Measurements from ENCODE around the gene MYH9.
"Not testable (repeated sequence)": the region's sequence is repeated elsewhere in the genome, so short reads cannot be mapped to it uniquely, and the experiment has no call there.

The MYH9 gene

DNA sequence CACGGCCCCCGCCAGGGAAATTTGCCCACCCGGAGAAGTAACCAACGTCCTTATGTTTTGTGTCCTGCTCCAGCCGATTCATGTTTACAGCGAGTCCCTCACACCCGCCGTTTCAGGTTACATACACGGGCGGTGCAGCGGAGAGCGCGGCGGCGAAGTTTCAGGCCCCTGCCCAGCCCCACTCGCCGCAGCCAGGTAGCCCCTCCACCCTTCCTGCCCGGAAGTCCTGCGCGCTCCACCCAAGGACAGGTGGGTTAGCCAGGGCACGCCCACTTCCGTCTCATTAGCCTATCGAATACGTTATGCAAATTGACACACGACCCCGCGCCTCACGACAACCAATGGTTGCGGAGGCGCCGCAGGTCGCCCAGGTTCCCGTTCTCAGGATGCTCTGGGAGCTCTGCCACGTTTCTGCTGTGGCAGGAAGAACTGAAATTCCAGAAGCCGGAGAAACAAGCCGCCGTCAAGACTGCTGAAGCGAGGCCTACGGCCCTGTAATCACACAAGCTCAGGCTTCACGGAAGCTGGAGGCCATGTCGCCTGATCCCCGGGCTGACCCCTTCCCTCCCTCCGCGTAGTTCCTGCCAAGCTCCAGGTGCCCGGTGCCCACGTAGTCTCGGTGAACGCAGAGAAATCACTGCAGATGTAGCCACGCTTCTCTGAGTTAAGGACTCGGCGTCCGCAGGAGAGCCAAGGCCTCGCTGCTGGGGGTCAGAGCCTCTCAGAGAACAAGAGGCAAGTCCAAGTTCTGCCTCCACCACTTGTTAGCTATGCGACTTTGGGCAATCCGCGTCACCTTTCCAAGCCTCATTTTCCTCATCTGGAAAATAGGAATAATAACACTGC lies 22.4 kb upstream of the MYH9 start:
- no peak overlapping the region for H3K9ac ChIP-seq (ENCODE audit: low read length)
- no peaks in the 10 kb centered on the region for H3K27me3 ChIP-seq (replicated peaks; ENCODE audit: control insufficient read depth, insufficient read depth, low read length)
- peaks cover 10% of the 10 kb centered on the region for H3K4me1 ChIP-seq (ENCODE audit: control insufficient read depth, insufficient read depth, low read length)
- H3K9me3 ChIP-seq (ENCODE audit: control insufficient read depth, low read length) = no peaks in the 10 kb centered on the region
- H3K4me3 ChIP-seq (ENCODE audit: low read length) = peak overlapping the region; percentile 41
- no peak for DNase-seq (ENCODE audit: low read depth)
- no peaks in the 10 kb centered on the region for H3K36me3 ChIP-seq (ENCODE audit: control insufficient read depth, insufficient read depth, low read length, severe bottlenecking)

GRCh38 chr22:36409554-36409910 lies 21.8 kb upstream of the MYH9 start:
- peaks cover 10% of the 10 kb centered on the region for H3K4me1 ChIP-seq (ENCODE audit: control insufficient read depth, insufficient read depth, low read length)
- not testable (repeated sequence) for H3K4me3 ChIP-seq (ENCODE audit: low read length); H3K9me3 ChIP-seq (ENCODE audit: control insufficient read depth, low read length); H3K27me3 ChIP-seq (replicated peaks; ENCODE audit: control insufficient read depth, insufficient read depth, low read length); DNase-seq (ENCODE audit: low read depth); H3K9ac ChIP-seq (ENCODE audit: low read length); H3K36me3 ChIP-seq (ENCODE audit: control insufficient read depth, insufficient read depth, low read length, severe bottlenecking)

- no peaks in the 10 kb centered on the region for H3K36me3 ChIP-seq (ENCODE audit: control insufficient read depth, insufficient read depth, low read length, severe bottlenecking)
- DNase-seq (ENCODE audit: low read depth) = no peak
- H3K4me3 ChIP-seq (ENCODE audit: low read length) = no peak overlapping the region
- H3K9me3 ChIP-seq (ENCODE audit: control insufficient read depth, low read length) = no peaks in the 10 kb centered on the region
- H3K27me3 ChIP-seq (replicated peaks; ENCODE audit: control insufficient read depth, insufficient read depth, low read length) = no peaks in the 10 kb centered on the region
- H3K9ac ChIP-seq (ENCODE audit: low read length) = no peak overlapping the region
- H3K4me1 ChIP-seq (ENCODE audit: control insufficient read depth, insufficient read depth, low read length) = peaks cover 10% of the 10 kb centered on the region
These were observed 21.3 kb upstream of the MYH9 start for GRCh38 chr22:36409056-36409455.

DNA sequence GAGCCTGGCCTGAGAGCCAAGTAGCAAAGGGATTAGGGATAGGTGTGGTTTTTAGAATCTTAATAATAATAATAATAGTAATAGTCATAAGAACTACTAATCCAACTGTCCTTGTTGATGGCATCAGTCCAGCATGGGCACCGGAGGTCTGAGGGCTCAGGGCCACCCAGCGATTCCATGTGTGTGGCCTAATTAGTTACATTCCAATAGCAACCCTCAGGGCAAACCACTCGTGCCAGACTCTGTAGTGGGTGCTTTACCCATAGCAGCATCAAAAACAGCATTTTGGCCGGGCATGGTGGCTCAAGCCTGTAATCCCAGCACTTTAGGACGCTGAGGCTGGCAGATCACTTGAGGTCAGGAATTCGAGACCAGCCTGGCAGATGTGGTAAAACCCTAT lies 19.0 kb upstream of the MYH9 start:
- Histone ChIP-seq H3K9ac (ENCODE audit: low read length) (no peak overlapping the region), H3K36me3 (ENCODE audit: control insufficient read depth, insufficient read depth, low read length, severe bottlenecking) (no peaks in the 10 kb centered on the region), H3K4me3 (ENCODE audit: low read length) (no peak overlapping the region), H3K27me3 (replicated peaks; ENCODE audit: control insufficient read depth, insufficient read depth, low read length) (no peaks in the 10 kb centered on the region), H3K4me1 (ENCODE audit: control insufficient read depth, insufficient read depth, low read length) (peaks cover 10% of the 10 kb centered on the region), H3K9me3 (ENCODE audit: control insufficient read depth, low read length) (no peaks in the 10 kb centered on the region)
- no peak for DNase-seq (ENCODE audit: low read depth)

GRCh38 chr22:36405671-36406538 lies 18.1 kb upstream of the MYH9 start:
- Histone ChIP-seq H3K36me3 (ENCODE audit: control insufficient read depth, insufficient read depth, low read length, severe bottlenecking) (no peaks in the 10 kb centered on the region), H3K4me3 (ENCODE audit: low read length) (no peak overlapping the region), H3K9me3 (ENCODE audit: control insufficient read depth, low read length) (no peaks in the 10 kb centered on the region), H3K27me3 (replicated peaks; ENCODE audit: control insufficient read depth, insufficient read depth, low read length) (no peaks in the 10 kb centered on the region), H3K9ac (ENCODE audit: low read length) (peak overlapping the region; percentile 6), H3K4me1 (ENCODE audit: control insufficient read depth, insufficient read depth, low read length) (peaks cover 10% of the 10 kb centered on the region)
- peak; percentile 55 for DNase-seq (ENCODE audit: low read depth)

- Histone ChIP-seq H3K27me3 (replicated peaks; ENCODE audit: control insufficient read depth, insufficient read depth, low read length) (no peaks in the 10 kb centered on the region), H3K36me3 (ENCODE audit: control insufficient read depth, insufficient read depth, low read length, severe bottlenecking) (no peaks in the 10 kb centered on the region), H3K4me3 (ENCODE audit: low read length) (no peak overlapping the region), H3K4me1 (ENCODE audit: control insufficient read depth, insufficient read depth, low read length) (peaks cover 10% of the 10 kb centered on the region), H3K9me3 (ENCODE audit: control insufficient read depth, low read length) (no peaks in the 10 kb centered on the region), H3K9ac (ENCODE audit: low read length) (peak overlapping the region; percentile 6)
- no peak for DNase-seq (ENCODE audit: low read depth)
These were observed 17.5 kb upstream of the MYH9 start for GRCh38 chr22:36405221-36405661.

GRCh38 chr22:36404446-36404845 lies 16.7 kb upstream of the MYH9 start:
- peaks cover 10% of the 10 kb centered on the region for H3K4me1 ChIP-seq (ENCODE audit: control insufficient read depth, insufficient read depth, low read length)
- no peaks in the 10 kb centered on the region for H3K36me3 ChIP-seq (ENCODE audit: control insufficient read depth, insufficient read depth, low read length, severe bottlenecking)
- no peak overlapping the region for H3K9ac ChIP-seq (ENCODE audit: low read length)
- no peak for DNase-seq (ENCODE audit: low read depth)
- H3K4me3 ChIP-seq (ENCODE audit: low read length) = no peak overlapping the region
- H3K9me3 ChIP-seq (ENCODE audit: control insufficient read depth, low read length) = no peaks in the 10 kb centered on the region
- H3K27me3 ChIP-seq (replicated peaks; ENCODE audit: control insufficient read depth, insufficient read depth, low read length) = no peaks in the 10 kb centered on the region

- Histone ChIP-seq H3K36me3 (ENCODE audit: control insufficient read depth, insufficient read depth, low read length, severe bottlenecking) (no peaks in the 10 kb centered on the region), H3K4me1 (ENCODE audit: control insufficient read depth, insufficient read depth, low read length) (peaks cover 5% of the 10 kb centered on the region), H3K9me3 (ENCODE audit: control insufficient read depth, low read length) (no peaks in the 10 kb centered on the region), H3K4me3 (ENCODE audit: low read length) (no peak overlapping the region), H3K27me3 (replicated peaks; ENCODE audit: control insufficient read depth, insufficient read depth, low read length) (no peaks in the 10 kb centered on the region), H3K9ac (ENCODE audit: low read length) (no peak overlapping the region)
- no peak for DNase-seq (ENCODE audit: low read depth)
These were observed 11.7 kb upstream of the MYH9 start for GRCh38 chr22:36399472-36399778.

DNA sequence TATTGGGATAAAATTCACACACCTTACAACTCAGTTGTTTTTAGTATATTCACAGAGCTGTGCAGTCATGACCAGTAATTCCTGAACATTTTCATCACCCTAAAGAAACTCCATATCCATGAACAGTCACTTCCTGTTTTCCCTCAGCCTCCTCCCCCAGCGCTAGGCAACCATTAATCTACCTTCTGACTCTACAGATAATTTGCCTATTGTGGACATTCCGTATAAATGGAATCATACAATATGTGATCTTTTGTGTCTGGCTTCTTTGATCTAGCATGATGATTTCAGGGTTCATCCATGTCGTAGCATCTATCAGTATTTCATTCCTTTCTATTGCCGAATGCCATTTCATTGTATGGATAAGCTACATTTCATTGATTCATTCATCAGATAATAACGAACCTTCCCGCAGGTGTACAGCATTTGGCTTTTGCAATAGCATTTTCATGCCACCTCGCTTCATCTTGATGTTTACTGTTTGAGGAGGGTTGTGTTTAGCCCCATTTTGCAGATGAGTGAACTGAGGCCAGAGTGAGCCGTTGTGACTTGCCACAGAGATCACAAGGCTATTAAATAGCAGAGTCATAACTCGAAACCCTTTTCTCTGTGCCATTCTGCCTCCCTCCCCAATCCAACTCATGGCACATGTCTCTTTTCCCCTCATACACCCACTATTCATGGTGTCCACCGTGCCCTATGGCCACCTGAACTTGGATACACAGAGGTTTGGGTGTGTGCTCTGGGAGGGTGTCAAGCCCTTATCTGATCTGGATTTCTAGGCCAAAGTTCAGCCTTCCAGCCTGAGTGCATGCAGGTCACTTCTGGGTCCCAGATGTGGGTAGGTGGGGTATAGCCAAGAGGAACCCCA lies 11.1 kb upstream of the MYH9 start:
- H3K4me3 ChIP-seq (ENCODE audit: low read length) = no peak overlapping the region
- peak; percentile 49 for DNase-seq (ENCODE audit: low read depth)
- H3K9ac ChIP-seq (ENCODE audit: low read length) = no peak overlapping the region
- no peaks in the 10 kb centered on the region for H3K36me3 ChIP-seq (ENCODE audit: control insufficient read depth, insufficient read depth, low read length, severe bottlenecking)
- H3K9me3 ChIP-seq (ENCODE audit: control insufficient read depth, low read length) = no peaks in the 10 kb centered on the region
- peaks cover 5% of the 10 kb centered on the region for H3K4me1 ChIP-seq (ENCODE audit: control insufficient read depth, insufficient read depth, low read length)
- no peaks in the 10 kb centered on the region for H3K27me3 ChIP-seq (replicated peaks; ENCODE audit: control insufficient read depth, insufficient read depth, low read length)

DNA sequence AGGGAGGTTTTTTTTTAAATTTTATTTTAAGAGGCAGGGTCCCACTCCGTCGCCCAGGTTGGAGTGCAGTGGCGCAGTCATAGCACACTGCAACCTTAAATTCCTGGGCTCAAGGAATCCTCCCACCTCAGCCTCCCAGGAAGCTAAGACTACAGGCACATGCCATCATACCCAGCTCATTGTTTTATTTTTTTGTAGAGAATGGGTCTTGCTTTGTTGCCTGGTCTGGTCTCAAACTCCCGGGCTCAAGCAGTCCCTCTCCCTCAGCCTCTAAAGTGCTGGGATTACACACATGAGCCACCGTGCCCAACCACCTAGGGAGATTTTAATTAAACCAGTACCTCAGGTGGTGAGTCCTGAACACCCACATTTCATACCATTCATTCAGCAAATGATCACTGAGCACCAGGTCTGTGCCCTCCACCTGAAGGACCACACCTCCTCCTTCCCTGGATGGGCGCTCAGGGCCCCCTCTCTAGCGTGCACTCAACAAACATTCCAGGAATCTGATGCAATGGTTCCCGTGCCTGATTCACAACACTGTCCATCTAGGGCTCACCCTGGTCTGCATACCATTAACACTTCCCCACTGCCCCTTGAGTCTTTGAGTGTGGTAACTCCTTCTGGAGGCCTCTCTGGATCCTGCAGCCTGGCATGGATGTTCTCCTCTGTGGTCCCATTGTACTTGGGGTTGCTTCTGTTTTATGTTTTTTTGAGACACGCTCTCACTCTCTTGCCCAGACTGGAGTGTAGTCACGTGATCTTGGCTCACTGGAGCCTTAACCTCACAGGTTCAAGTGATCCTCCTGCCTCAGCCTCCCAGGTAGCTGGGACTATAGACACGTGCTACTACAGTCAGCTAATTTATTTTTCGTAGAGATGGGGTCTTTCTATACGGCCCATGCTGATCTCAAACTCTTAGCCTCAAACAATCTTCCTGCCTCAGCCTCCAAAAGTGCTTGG lies 9.6 kb upstream of the MYH9 start:
- Histone ChIP-seq H3K27me3 (replicated peaks; ENCODE audit: control insufficient read depth, insufficient read depth, low read length) (no peaks in the 10 kb centered on the region), H3K4me3 (ENCODE audit: low read length) (no peak overlapping the region), H3K9ac (ENCODE audit: low read length) (no peak overlapping the region), H3K36me3 (ENCODE audit: control insufficient read depth, insufficient read depth, low read length, severe bottlenecking) (no peaks in the 10 kb centered on the region), H3K4me1 (ENCODE audit: control insufficient read depth, insufficient read depth, low read length) (peaks cover 5% of the 10 kb centered on the region), H3K9me3 (ENCODE audit: control insufficient read depth, low read length) (no peaks in the 10 kb centered on the region)
- DNase-seq (ENCODE audit: low read depth) = peak; percentile 74
